ENCODE data around the gene UBE4B.

Gene UBE4B

DNA sequence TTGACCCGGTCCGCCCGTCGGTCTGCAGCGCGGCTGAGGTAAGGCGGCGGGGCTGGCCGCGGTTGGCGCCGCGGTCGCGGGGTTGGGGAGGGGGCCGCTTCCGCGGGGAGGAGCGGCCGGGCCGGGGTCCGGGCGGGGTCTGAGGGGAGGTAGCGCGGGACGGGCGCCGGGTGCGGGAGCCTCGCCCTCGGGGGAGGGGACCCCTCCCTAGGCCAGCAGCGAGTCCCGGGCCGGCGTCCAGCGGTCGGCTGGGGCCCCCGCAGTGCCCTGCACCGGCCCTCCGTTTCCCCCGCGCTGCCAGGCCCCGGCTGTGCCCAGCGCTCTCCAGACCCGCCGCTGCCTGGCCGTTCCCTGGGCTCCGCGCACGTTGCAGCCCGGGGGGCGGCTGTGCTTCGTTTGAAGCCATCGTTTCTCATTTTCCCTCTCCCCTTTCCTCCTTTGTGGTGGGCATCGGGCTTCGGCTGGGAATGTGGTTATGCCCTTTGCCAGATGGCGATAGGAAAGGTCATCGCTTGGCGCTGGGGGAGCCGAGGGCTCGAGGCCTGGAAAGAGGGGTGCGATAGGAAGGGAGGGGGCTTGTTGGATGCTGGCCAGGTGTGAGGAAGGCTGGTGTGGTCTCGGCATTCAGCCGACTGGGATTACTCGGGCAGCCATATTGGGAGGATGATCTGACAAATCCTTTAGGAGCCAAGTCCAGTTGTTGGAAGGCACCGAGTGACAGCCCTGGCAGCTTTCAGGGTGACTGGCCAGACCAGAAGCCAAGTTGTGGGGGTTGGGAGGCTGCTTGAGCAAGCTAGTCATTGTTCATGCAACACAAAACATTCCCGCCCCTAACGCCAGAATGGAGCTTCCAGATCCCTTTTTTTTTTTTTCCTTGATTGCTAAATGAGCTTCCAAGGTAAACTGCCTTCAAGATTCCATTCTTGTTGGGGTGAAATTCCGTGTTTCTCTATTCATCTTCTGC, 178.4 kb downstream of the UBE4B start:
- Histone ChIP-seq H3K9me3 (ENCODE audit: insufficient read depth, low read length, severe bottlenecking) (no peaks in the 10 kb centered on the region), H4K20me1 (ENCODE audit: insufficient read depth, low read length) (0 out of 2 replicates have a peak, but pooled peaks cover 4% of the 10 kb centered on the region), H3K27me3 (ENCODE audit: insufficient read depth, low read length, poor library complexity) (no peaks in the 10 kb centered on the region), H3K4me3 (ENCODE audit: low read depth in 1 of 2, low read length in 2 of 2) (peak overlapping the region; percentile 17 to 65; a peak in 3 of 4 replicates), H2AFZ (ENCODE audit: low read depth, low read length) (peak overlapping the region; percentile 89), H3K9ac (ENCODE audit: low read depth, low read length) (peak overlapping the region; percentile 83), H3K27ac (ENCODE audit: low read length) (peak overlapping the region; percentile 61; the same call in 1 of the 2 replicates), H3K36me3 (ENCODE audit: insufficient read depth, low read length) (no peaks in the 10 kb centered on the region), H3K4me1 (ENCODE audit: insufficient read depth, low read length) (peaks cover 24% of the 10 kb centered on the region), H3K4me2 (ENCODE audit: insufficient read depth, low read length) (peak overlapping the region; percentile 80), H3K79me2 (ENCODE audit: insufficient read depth, low read length) (peaks cover 10% of the 10 kb centered on the region)
- no peak for TF ChIP-seq EZH2 (IDR thresholded peaks at IDR 0.05; ENCODE audit: borderline replicate concordance, low read depth, low read length, severe bottlenecking)
- TF ChIP-seq, protein P1, sequence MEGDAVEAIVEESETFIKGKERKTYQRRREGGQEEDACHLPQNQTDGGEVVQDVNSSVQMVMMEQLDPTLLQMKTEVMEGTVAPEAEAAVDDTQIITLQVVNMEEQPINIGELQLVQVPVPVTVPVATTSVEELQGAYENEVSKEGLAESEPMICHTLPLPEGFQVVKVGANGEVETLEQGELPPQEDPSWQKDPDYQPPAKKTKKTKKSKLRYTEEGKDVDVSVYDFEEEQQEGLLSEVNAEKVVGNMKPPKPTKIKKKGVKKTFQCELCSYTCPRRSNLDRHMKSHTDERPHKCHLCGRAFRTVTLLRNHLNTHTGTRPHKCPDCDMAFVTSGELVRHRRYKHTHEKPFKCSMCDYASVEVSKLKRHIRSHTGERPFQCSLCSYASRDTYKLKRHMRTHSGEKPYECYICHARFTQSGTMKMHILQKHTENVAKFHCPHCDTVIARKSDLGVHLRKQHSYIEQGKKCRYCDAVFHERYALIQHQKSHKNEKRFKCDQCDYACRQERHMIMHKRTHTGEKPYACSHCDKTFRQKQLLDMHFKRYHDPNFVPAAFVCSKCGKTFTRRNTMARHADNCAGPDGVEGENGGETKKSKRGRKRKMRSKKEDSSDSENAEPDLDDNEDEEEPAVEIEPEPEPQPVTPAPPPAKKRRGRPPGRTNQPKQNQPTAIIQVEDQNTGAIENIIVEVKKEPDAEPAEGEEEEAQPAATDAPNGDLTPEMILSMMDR (IDR thresholded peaks at IDR 0.05; ENCODE audit: borderline replicate concordance, extremely low read depth, low read length, poor library complexity, severe bottlenecking): no peak
- no peak for ATAC-seq (ENCODE audit: insufficient read depth, low read depth)
- peak; percentile 17 for DNase-seq

DNA sequence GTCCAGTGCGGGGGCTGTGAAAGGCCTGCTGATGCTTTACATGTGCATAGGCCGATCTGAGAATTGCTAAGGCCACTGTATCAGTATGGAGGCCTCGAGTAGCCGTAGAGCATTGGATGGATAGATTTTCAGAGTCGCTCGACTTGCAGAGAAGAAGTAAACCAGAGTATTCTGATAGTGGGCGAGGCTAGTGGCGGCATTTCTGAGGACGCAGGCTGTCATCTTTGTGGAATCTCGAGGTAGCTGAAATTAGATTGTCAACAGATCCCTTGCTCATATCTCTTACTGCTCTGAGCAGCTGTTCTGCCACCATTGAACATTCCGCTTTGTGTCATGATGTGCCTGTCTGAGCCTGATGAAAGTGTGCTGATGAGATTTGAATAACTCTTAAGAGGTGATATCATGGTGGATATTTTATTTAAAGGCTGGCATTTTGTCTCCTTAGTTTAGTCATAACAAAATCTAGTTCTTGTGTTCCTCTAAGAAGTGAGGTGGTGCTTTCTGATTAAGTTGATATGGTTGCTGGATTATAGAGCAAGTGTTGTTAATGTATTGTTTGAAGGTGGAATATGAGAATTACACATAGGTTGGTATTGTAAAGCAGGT, 179.2 kb downstream of the UBE4B start:
- Histone ChIP-seq H3K27me3 (ENCODE audit: insufficient read depth, low read length, poor library complexity) (no peaks in the 10 kb centered on the region), H3K4me1 (ENCODE audit: insufficient read depth, low read length) (peaks cover 24% of the 10 kb centered on the region), H3K79me2 (ENCODE audit: insufficient read depth, low read length) (peaks cover 10% of the 10 kb centered on the region), H3K36me3 (ENCODE audit: insufficient read depth, low read length) (no peaks in the 10 kb centered on the region), H2AFZ (ENCODE audit: low read depth, low read length) (no peak overlapping the region), H3K9me3 (ENCODE audit: insufficient read depth, low read length, severe bottlenecking) (no peaks in the 10 kb centered on the region), H3K9ac (ENCODE audit: low read depth, low read length) (peak overlapping the region; percentile 83; the same call in 1 of the 2 replicates), H3K27ac (ENCODE audit: low read length) (no peak overlapping the region), H4K20me1 (ENCODE audit: insufficient read depth, low read length) (peaks cover 4% of the 10 kb centered on the region; the same call in 1 of the 2 replicates), H3K4me2 (ENCODE audit: insufficient read depth, low read length) (peak overlapping the region; percentile 80), H3K4me3 (ENCODE audit: low read depth in 1 of 2, low read length in 2 of 2) (peak overlapping the region in 1 of 2 experiments; percentile 65; a peak in 2 of 4 replicates)
- ATAC-seq (ENCODE audit: insufficient read depth, low read depth): no peak
- TF ChIP-seq, protein P1 (IDR thresholded peaks at IDR 0.05; ENCODE audit: borderline replicate concordance, extremely low read depth, low read length, poor library complexity, severe bottlenecking): no peak
- no peak for TF ChIP-seq EZH2 (IDR thresholded peaks at IDR 0.05; ENCODE audit: borderline replicate concordance, low read depth, low read length, severe bottlenecking)
- no peak for DNase-seq

DNA sequence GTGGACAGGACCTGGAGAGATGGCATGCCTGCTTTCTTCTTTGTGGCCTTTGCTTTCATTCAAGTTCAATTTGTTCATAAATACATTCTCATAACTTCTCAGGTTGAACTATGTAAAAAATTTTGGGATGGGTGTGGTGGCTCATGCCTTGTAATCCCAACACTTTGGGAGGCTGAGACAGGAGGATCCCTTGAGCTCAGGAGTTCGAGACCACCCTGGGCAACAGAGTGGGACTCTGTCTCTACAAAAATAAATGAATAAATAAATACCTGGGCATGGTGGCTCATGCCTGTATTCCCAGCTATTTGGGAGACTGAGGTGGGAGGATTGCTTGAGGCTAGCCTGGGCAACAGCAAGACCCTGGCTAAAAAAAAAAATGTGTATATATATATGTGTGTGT, 179.7 kb downstream of the UBE4B start:
- DNase-seq: no peak
- Histone ChIP-seq H3K9ac (ENCODE audit: low read depth, low read length) (no peak overlapping the region), H3K36me3 (ENCODE audit: insufficient read depth, low read length) (no peaks in the 10 kb centered on the region), H3K27ac (ENCODE audit: low read length) (no peak overlapping the region), H3K4me1 (ENCODE audit: insufficient read depth, low read length) (peaks cover 24% of the 10 kb centered on the region), H4K20me1 (ENCODE audit: insufficient read depth, low read length) (peaks cover 4% of the 10 kb centered on the region; the same call in 1 of the 2 replicates), H3K9me3 (ENCODE audit: insufficient read depth, low read length, severe bottlenecking) (no peaks in the 10 kb centered on the region), H3K4me2 (ENCODE audit: insufficient read depth, low read length) (no peak overlapping the region), H3K27me3 (ENCODE audit: insufficient read depth, low read length, poor library complexity) (no peaks in the 10 kb centered on the region), H3K4me3 (ENCODE audit: low read depth in 1 of 2, low read length in 2 of 2) (no peak overlapping the region), H2AFZ (ENCODE audit: low read depth, low read length) (no peak overlapping the region), H3K79me2 (ENCODE audit: insufficient read depth, low read length) (peaks cover 10% of the 10 kb centered on the region)
- no peak for TF ChIP-seq EZH2 (IDR thresholded peaks at IDR 0.05; ENCODE audit: borderline replicate concordance, low read depth, low read length, severe bottlenecking)
- TF ChIP-seq, protein P1 (IDR thresholded peaks at IDR 0.05; ENCODE audit: borderline replicate concordance, extremely low read depth, low read length, poor library complexity, severe bottlenecking): no peak
- no peak for ATAC-seq (ENCODE audit: insufficient read depth, low read depth)

All from DND-41 (cell line).